Keratinocyte (primary cell): ENCODE measurements around the gene AFG1L.

Experiments used
- EZH2 ChIP-seq: IDR thresholded peaks from one replicate; pipeline ENCODE4 v1.6.1; 2012; ENCODE audit warnings: inconsistent platforms, mild to moderate bottlenecking, low read length, moderate library complexity
- TF ChIP-seq, protein P1 (sequence below), 3 experiments: IDR thresholded peaks in 1 of 3; conservative IDR thresholded peaks in 1 of 3; optimal IDR thresholded peaks in 1 of 3; 2 replicates in 2 of 3; 3 replicates in 1 of 3; pipeline versions ENCODE3 to v1.5.1; 2011; ENCODE audit warnings: low read length in 3 of 3, mild to moderate bottlenecking in 3 of 3, moderate library complexity in 2 of 3, control low read depth in 1 of 3, inconsistent platforms in 1 of 3; ENCODE audit not compliant: insufficient read depth in 2 of 3; ENCODE audit errors: extremely low read depth in 1 of 3

DNA sequence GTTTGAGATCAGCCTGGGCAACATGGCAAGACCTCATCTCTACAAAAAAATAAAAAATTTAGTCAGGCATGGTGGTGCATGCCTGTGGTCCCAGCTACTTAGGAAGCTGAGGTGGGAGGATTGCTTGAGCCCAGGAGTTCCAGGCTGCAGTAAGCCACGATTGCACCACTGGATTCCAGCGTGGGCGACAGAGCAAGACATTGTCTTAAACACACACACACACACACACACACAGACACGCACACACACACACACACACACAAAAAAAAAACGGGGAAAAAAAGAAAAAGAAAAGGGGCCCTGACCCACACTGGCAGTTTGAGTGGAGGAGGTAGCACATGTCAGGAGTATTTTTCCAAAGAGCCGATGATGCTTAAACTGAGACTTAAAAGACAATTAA lies 122.2 kb downstream of the AFG1L start:
- TF ChIP-seq, protein P1, sequence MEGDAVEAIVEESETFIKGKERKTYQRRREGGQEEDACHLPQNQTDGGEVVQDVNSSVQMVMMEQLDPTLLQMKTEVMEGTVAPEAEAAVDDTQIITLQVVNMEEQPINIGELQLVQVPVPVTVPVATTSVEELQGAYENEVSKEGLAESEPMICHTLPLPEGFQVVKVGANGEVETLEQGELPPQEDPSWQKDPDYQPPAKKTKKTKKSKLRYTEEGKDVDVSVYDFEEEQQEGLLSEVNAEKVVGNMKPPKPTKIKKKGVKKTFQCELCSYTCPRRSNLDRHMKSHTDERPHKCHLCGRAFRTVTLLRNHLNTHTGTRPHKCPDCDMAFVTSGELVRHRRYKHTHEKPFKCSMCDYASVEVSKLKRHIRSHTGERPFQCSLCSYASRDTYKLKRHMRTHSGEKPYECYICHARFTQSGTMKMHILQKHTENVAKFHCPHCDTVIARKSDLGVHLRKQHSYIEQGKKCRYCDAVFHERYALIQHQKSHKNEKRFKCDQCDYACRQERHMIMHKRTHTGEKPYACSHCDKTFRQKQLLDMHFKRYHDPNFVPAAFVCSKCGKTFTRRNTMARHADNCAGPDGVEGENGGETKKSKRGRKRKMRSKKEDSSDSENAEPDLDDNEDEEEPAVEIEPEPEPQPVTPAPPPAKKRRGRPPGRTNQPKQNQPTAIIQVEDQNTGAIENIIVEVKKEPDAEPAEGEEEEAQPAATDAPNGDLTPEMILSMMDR (optimal IDR thresholded peaks at IDR 0.05 in 1 of 3, IDR thresholded peaks at IDR 0.05 in 1 of 3, conservative IDR thresholded peaks at IDR 0.05 in 1 of 3; ENCODE audit: extremely low read depth in 1 of 3, insufficient read depth in 2 of 3, low read length in 3 of 3), result no peak
- TF ChIP-seq EZH2, result no peak
